ENCODE data around the gene STRA6.

STRA6 gene

GRCh38 chr15:74202452-74203401, at the start of gene STRA6:
STRA6 (minus strand) TSS chr15:74202787; CDS start chr15:74202267, 520 bp downstream.
- peak; percentile 51 for DNase-seq

GRCh38 chr15:74252291-74252690, 49.7 kb upstream of the STRA6 start:
- no peak for DNase-seq

- peak; percentile 24 for DNase-seq
Observed at GRCh38 chr15:74251131-74251811, 48.7 kb upstream of the STRA6 start.

- no peak for DNase-seq
Observed at GRCh38 chr15:74250266-74250665, 47.7 kb upstream of the STRA6 start.

- peak; percentile 87 for DNase-seq
Observed at GRCh38 chr15:74245342-74245931, 42.9 kb upstream of the STRA6 start.

- no peak for DNase-seq
Observed at GRCh38 chr15:74244822-74245341, 42.3 kb upstream of the STRA6 start.

GRCh38 chr15:74243431-74243830, 40.8 kb upstream of the STRA6 start:
- no peak for DNase-seq

GRCh38 chr15:74242441-74243185, 40.0 kb upstream of the STRA6 start:
- DNase-seq = no peak

- DNase-seq = peak; percentile 6
Observed at GRCh38 chr15:74240897-74241614, 38.5 kb upstream of the STRA6 start.

GRCh38 chr15:74240002-74240568, 37.5 kb upstream of the STRA6 start:
- peak; percentile 96 for DNase-seq

GRCh38 chr15:74239051-74239705, 36.6 kb upstream of the STRA6 start:
- no peak for DNase-seq

- DNase-seq = no peak
Observed at GRCh38 chr15:74235962-74236361, 33.4 kb upstream of the STRA6 start, which contains the start of gene CCDC33. CCDC33 (plus strand) TSS chr15:74236326; CDS start chr15:74236720, 394 bp downstream.

GRCh38 chr15:74234598-74234875, 31.9 kb upstream of the STRA6 start:
- peak; percentile 8 for DNase-seq

GRCh38 chr15:74233851-74234597, 31.4 kb upstream of the STRA6 start:
- no peak for DNase-seq

- no peak for DNase-seq
Observed at GRCh38 chr15:74233373-74233772, 30.8 kb upstream of the STRA6 start.

- no peak for DNase-seq
Observed at GRCh38 chr15:74231475-74231874, 28.9 kb upstream of the STRA6 start.

GRCh38 chr15:74229686-74230085, 27.1 kb upstream of the STRA6 start:
- DNase-seq = no peak

GRCh38 chr15:74228723-74229081, 26.1 kb upstream of the STRA6 start:
- no peak for DNase-seq

- DNase-seq = no peak
Observed at GRCh38 chr15:74227968-74228722, 25.6 kb upstream of the STRA6 start.
